Astrocyte (in vitro differentiated cells and primary cell): Measurements from ENCODE around the gene CKLF. TPM values are rescaled to one million over a fixed set of nuclear protein-coding genes. Genes with fewer than 3 reads are reported as not detected.

Source experiments
- DNase-seq: peaks from one replicate; pipeline ENCODE4 v3.0.0-alpha.2; 2010; ENCODE audit warnings: low read depth
- FAIRE-seq: peaks from 2 replicates; lab custom pipeline; 2011; peaks lifted over from hg19 to GRCh38; lab: Jason Lieb, UNC
- H2AFZ ChIP-seq: 2 replicates; pipeline ENCODE4 v1.6.0; 2012; ENCODE audit warnings: low read depth, low read length, inconsistent platforms
- H3K27ac ChIP-seq: 2 replicates; pipeline ENCODE4 v1.5.1; 2011; ENCODE audit warnings: low read depth, low read length, inconsistent platforms
- H3K27me3 ChIP-seq: 2 replicates; pipeline ENCODE4 v1.6.0; 2011; ENCODE audit warnings: low read length, inconsistent platforms; ENCODE audit not compliant: insufficient read depth
- H3K36me3 ChIP-seq: 2 replicates; pipeline ENCODE4 v1.5.1; 2011; ENCODE audit warnings: low read length, inconsistent platforms; ENCODE audit not compliant: insufficient read depth
- H3K4me1 ChIP-seq: 2 replicates; pipeline ENCODE4 v1.5.1; 2011; ENCODE audit warnings: low read length, inconsistent platforms; ENCODE audit not compliant: insufficient read depth
- H3K4me2 ChIP-seq: 2 replicates; pipeline ENCODE4 v1.6.0; 2012; ENCODE audit warnings: low read length, inconsistent platforms
- H3K4me3 ChIP-seq: 2 replicates; pipeline ENCODE4 v1.5.1; 2011; ENCODE audit warnings: low read depth, mild to moderate bottlenecking, low read length, inconsistent platforms; ENCODE audit not compliant: insufficient read depth
- H3K79me2 ChIP-seq: 2 replicates; pipeline ENCODE4 v1.6.0; 2012; ENCODE audit warnings: mild to moderate bottlenecking, low read length, inconsistent platforms; ENCODE audit not compliant: insufficient read depth
- H3K9ac ChIP-seq: 2 replicates; pipeline ENCODE4 v1.6.0; 2012; ENCODE audit warnings: mild to moderate bottlenecking, low read length, inconsistent platforms
- H3K9me3 ChIP-seq: 2 replicates; pipeline ENCODE4 v1.5.1; 2012; ENCODE audit warnings: low read depth, mild to moderate bottlenecking, low read length, inconsistent platforms; ENCODE audit not compliant: insufficient read depth
- H4K20me1 ChIP-seq: 2 replicates; pipeline ENCODE4 v1.6.0; 2012; ENCODE audit warnings: low read length, inconsistent platforms; ENCODE audit not compliant: insufficient read depth
- H3K27ac Mint-ChIP-seq: one replicate; pipeline ENCODE4 v1.8.0; 2021; ENCODE audit warnings: mild to moderate bottlenecking, mixed read lengths; ENCODE audit not compliant: unreplicated experiment
- H3K27me3 Mint-ChIP-seq: one replicate; pipeline ENCODE4 v1.8.0; 2021; ENCODE audit warnings: low read depth, mixed read lengths; ENCODE audit not compliant: unreplicated experiment
- H3K36me3 Mint-ChIP-seq: one replicate; pipeline ENCODE4 v1.8.0; 2021; ENCODE audit warnings: low read depth, mixed read lengths; ENCODE audit not compliant: unreplicated experiment
- H3K4me1 Mint-ChIP-seq: one replicate; pipeline ENCODE4 v1.8.0; 2021; ENCODE audit warnings: low read depth, mixed read lengths; ENCODE audit not compliant: unreplicated experiment
- H3K4me3 Mint-ChIP-seq: one replicate; pipeline ENCODE4 v1.8.0; 2021; ENCODE audit warnings: mild to moderate bottlenecking, moderate library complexity, mixed read lengths; ENCODE audit not compliant: unreplicated experiment
- H3K9me3 Mint-ChIP-seq: one replicate; pipeline ENCODE4 v1.8.0; 2021; ENCODE audit warnings: mild to moderate bottlenecking, mixed read lengths; ENCODE audit not compliant: unreplicated experiment
- EZH2 ChIP-seq: IDR thresholded peaks from 2 replicates; pipeline ENCODE4 v1.6.1; 2012; ENCODE audit warnings: mild to moderate bottlenecking, low read length, inconsistent platforms; ENCODE audit not compliant: insufficient read depth
- total RNA-seq: library from RNA; stranded (reverse); gene quantifications from 2 replicates; pipeline ENCODE4 v1.2.1, GENCODE V29; 2021
- TF ChIP-seq, protein P1 (sequence below): IDR thresholded peaks from 2 replicates; pipeline ENCODE4 v1.5.1; 2011; ENCODE audit warnings: low read depth, mild to moderate bottlenecking, inconsistent platforms, low read length, moderate library complexity; ENCODE audit not compliant: insufficient read depth

The CKLF gene
- total RNA-seq, 1 donor from 2014 or later = 24.5 TPM

DNA sequence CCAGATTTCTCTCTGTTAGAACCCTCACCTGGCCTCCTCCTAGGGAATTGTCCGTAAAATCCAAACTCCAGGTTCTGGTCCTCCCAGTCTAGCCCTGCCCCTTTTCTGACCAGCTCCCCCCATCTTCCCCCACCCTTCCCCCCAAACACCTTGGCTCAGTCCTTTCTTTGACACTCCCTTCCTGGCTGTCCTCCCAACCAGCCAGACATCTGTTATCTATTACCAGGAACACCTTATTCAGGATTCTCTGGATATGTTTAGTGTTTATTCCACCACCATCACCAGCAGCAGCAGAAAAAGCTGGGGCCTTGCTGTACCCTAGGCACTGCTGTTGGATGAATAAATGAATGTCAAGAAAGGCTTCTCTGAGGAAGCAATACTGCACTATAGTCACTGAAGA, 48.1 kb downstream of the CKLF start:
- Histone ChIP-seq H3K4me3 (no peak overlapping the region), H3K79me2 (peaks cover 7% of the 10 kb centered on the region), H4K20me1 (peaks cover under 1% of the 10 kb centered on the region), H3K27ac (no peak overlapping the region), H3K4me1 (peaks cover 9% of the 10 kb centered on the region), H3K9ac (no peak overlapping the region), H3K4me2 (no peak overlapping the region), H3K36me3 (no peaks in the 10 kb centered on the region), H3K27me3 (no peaks in the 10 kb centered on the region), H3K9me3 (peaks cover 4% of the 10 kb centered on the region), H2AFZ (no peak overlapping the region)
- no peak for FAIRE-seq
- H3K4me3 Mint-ChIP-seq = no peak overlapping the region
- no peaks in the 10 kb centered on the region for H3K36me3 Mint-ChIP-seq
- TF ChIP-seq, protein P1, sequence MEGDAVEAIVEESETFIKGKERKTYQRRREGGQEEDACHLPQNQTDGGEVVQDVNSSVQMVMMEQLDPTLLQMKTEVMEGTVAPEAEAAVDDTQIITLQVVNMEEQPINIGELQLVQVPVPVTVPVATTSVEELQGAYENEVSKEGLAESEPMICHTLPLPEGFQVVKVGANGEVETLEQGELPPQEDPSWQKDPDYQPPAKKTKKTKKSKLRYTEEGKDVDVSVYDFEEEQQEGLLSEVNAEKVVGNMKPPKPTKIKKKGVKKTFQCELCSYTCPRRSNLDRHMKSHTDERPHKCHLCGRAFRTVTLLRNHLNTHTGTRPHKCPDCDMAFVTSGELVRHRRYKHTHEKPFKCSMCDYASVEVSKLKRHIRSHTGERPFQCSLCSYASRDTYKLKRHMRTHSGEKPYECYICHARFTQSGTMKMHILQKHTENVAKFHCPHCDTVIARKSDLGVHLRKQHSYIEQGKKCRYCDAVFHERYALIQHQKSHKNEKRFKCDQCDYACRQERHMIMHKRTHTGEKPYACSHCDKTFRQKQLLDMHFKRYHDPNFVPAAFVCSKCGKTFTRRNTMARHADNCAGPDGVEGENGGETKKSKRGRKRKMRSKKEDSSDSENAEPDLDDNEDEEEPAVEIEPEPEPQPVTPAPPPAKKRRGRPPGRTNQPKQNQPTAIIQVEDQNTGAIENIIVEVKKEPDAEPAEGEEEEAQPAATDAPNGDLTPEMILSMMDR = no peak
- TF ChIP-seq EZH2 = no peak
- H3K9me3 Mint-ChIP-seq = no peaks in the 10 kb centered on the region
- H3K27ac Mint-ChIP-seq = no peak overlapping the region
- H3K27me3 Mint-ChIP-seq = peaks cover 12% of the 10 kb centered on the region
- H3K4me1 Mint-ChIP-seq = peaks cover 5% of the 10 kb centered on the region
- no peak for DNase-seq

- H3K27me3 Mint-ChIP-seq = peaks cover 12% of the 10 kb centered on the region
- Histone ChIP-seq H2AFZ (no peak overlapping the region), H3K27ac (no peak overlapping the region), H3K36me3 (no peaks in the 10 kb centered on the region), H3K9me3 (peaks cover 4% of the 10 kb centered on the region), H3K4me1 (peaks cover 17% of the 10 kb centered on the region), H4K20me1 (peaks cover 10% of the 10 kb centered on the region), H3K79me2 (peaks cover 17% of the 10 kb centered on the region), H3K4me3 (no peak overlapping the region), H3K27me3 (no peaks in the 10 kb centered on the region), H3K9ac (no peak overlapping the region), H3K4me2 (no peak overlapping the region)
- no peaks in the 10 kb centered on the region for H3K9me3 Mint-ChIP-seq
- DNase-seq (no peak), FAIRE-seq (no peak)
- H3K4me1 Mint-ChIP-seq = peaks cover 9% of the 10 kb centered on the region
- no peaks in the 10 kb centered on the region for H3K36me3 Mint-ChIP-seq
- TF ChIP-seq, protein P1 = no peak
- TF ChIP-seq EZH2 = no peak
- H3K27ac Mint-ChIP-seq = no peak overlapping the region
- no peak overlapping the region for H3K4me3 Mint-ChIP-seq
Observed at GRCh38 chr16:66601471-66601870, 49.1 kb downstream of the CKLF start.

- Histone ChIP-seq H3K79me2 (peaks cover 32% of the 10 kb centered on the region), H3K4me3 (peak overlapping the region; percentile 74), H3K4me2 (peak overlapping the region; percentile 97), H3K36me3 (no peaks in the 10 kb centered on the region), H2AFZ (peak overlapping the region; percentile 87), H3K27ac (no peak overlapping the region), H3K4me1 (peaks cover 26% of the 10 kb centered on the region), H4K20me1 (peaks cover 30% of the 10 kb centered on the region), H3K9me3 (peaks cover 4% of the 10 kb centered on the region), H3K9ac (peak overlapping the region; percentile 87), H3K27me3 (no peaks in the 10 kb centered on the region)
- TF ChIP-seq EZH2 = no peak
- TF ChIP-seq, protein P1 = no peak
- peaks cover 2% of the 10 kb centered on the region for H3K36me3 Mint-ChIP-seq
- FAIRE-seq = no peak
- H3K4me1 Mint-ChIP-seq = peaks cover 9% of the 10 kb centered on the region
- peak; percentile 68 for DNase-seq
- H3K27me3 Mint-ChIP-seq = peaks cover 12% of the 10 kb centered on the region
- H3K9me3 Mint-ChIP-seq = no peaks in the 10 kb centered on the region
- peak overlapping the region; percentile 88 for H3K4me3 Mint-ChIP-seq
- peak overlapping the region; percentile 84 for H3K27ac Mint-ChIP-seq
Observed at GRCh38 chr16:66603537-66604375, 51.4 kb downstream of the CKLF start.
